Measurements from ENCODE around the gene HIVEP3.

- TF ChIP-seq, protein P1, sequence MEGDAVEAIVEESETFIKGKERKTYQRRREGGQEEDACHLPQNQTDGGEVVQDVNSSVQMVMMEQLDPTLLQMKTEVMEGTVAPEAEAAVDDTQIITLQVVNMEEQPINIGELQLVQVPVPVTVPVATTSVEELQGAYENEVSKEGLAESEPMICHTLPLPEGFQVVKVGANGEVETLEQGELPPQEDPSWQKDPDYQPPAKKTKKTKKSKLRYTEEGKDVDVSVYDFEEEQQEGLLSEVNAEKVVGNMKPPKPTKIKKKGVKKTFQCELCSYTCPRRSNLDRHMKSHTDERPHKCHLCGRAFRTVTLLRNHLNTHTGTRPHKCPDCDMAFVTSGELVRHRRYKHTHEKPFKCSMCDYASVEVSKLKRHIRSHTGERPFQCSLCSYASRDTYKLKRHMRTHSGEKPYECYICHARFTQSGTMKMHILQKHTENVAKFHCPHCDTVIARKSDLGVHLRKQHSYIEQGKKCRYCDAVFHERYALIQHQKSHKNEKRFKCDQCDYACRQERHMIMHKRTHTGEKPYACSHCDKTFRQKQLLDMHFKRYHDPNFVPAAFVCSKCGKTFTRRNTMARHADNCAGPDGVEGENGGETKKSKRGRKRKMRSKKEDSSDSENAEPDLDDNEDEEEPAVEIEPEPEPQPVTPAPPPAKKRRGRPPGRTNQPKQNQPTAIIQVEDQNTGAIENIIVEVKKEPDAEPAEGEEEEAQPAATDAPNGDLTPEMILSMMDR (IDR thresholded peaks at IDR 0.05), result peak; percentile 68
- TF ChIP-seq POLR2AphosphoS5 (IDR thresholded peaks at IDR 0.05; ENCODE audit: low read depth, low read length), result no peak
- no peak for TF ChIP-seq TCF7L2 (IDR thresholded peaks at IDR 0.05; ENCODE audit: low read depth, low read length)
Measured at GRCh38 chr1:41754540-41754939, 164.2 kb downstream of the HIVEP3 start.

All from Panc1 (cell line).